MCF 10A (cell line): ENCODE data around the gene RABAC1. TPM values are rescaled to one million over a fixed set of nuclear protein-coding genes. Genes with fewer than 3 reads are reported as not detected.

Experiments
- BruUV-seq: library from RNA; stranded (reverse); fragments of 400-500 nt; replicated peaks from 2 replicates; lab custom pipeline; 2021; lab: Mats Ljungman, UMichigan
- CTCF ChIA-PET: fragments of 300-600 bp; sonication (Branson Sonifier 250); formaldehyde crosslinking; extraction: SDS; loops from one replicate; lab custom pipeline; 2021; ENCODE audit warnings: antibody characterized with exemption, inconsistent platforms; lab: Yijun Ruan, JAX
- POLR2A ChIA-PET: fragments of 300-600, 350-650 bp; sonication (Branson Sonifier 250); formaldehyde crosslinking; extraction: SDS; loops from one replicate; lab custom pipeline; 2020; ENCODE audit warnings: antibody characterized with exemption, inconsistent platforms; lab: Yijun Ruan, JAX
- DNase-seq: peaks from one replicate; pipeline ENCODE4 v3.0.0-alpha.2; 2018; ENCODE audit not compliant: unreplicated experiment
- H3K27ac Mint-ChIP-seq: one replicate; pipeline ENCODE4 v1.8.0; 2022; ENCODE audit warnings: mild to moderate bottlenecking, low read depth, mixed read lengths; ENCODE audit not compliant: unreplicated experiment
- H3K27me3 Mint-ChIP-seq: one replicate; pipeline ENCODE4 v1.8.0; 2022; ENCODE audit warnings: mixed read lengths; ENCODE audit not compliant: insufficient read depth, unreplicated experiment
- H3K36me3 Mint-ChIP-seq: one replicate; pipeline ENCODE4 v1.8.0; 2022; ENCODE audit warnings: mild to moderate bottlenecking, moderate library complexity, mixed read lengths; ENCODE audit not compliant: insufficient read depth, unreplicated experiment
- H3K4me1 Mint-ChIP-seq: one replicate; pipeline ENCODE4 v1.8.0; 2022; ENCODE audit warnings: mixed read lengths; ENCODE audit not compliant: insufficient read depth, unreplicated experiment
- H3K4me3 Mint-ChIP-seq: one replicate; pipeline ENCODE4 v1.8.0; 2022; ENCODE audit warnings: mild to moderate bottlenecking, moderate library complexity, mixed read lengths; ENCODE audit not compliant: unreplicated experiment
- H3K9me3 Mint-ChIP-seq: one replicate; pipeline ENCODE4 v1.8.0; 2022; ENCODE audit warnings: mixed read lengths; ENCODE audit not compliant: unreplicated experiment
- CTCF ChIP-seq: fragments of 200-600 bp; IDR thresholded peaks from one replicate; pipeline ENCODE4 v1.8.0; 2022; ENCODE audit warnings: antibody characterized with exemption, mild to moderate bottlenecking; ENCODE audit not compliant: unreplicated experiment
- intact Hi-C: fragments of 100-400 bp; cut with micrococcal nuclease; formaldehyde crosslinking; loops from 2 replicates; pipeline ENCODE4 v1.14.1; 2022
- total RNA-seq: library from RNA; stranded (reverse); gene quantifications from 2 replicates; pipeline ENCODE4 v1.2.3, GENCODE V29; 2022

Gene RABAC1
- total RNA-seq, 1 experiment from 2014 or later: 75.4 TPM

- POLR2A ChIA-PET: no interaction called here
- no peak for TF ChIP-seq CTCF
- CTCF ChIA-PET: no interaction called here
Observed at GRCh38 chr19:41990028-41990427, 30.9 kb upstream of the RABAC1 start.

GRCh38 chr19:41988947-41989346, 29.8 kb upstream of the RABAC1 start:
- Mint-ChIP-seq H3K4me1 (no peaks in the 10 kb centered on the region), H3K27me3 (peaks cover 20% of the 10 kb centered on the region), H3K4me3 (no peak overlapping the region), H3K9me3 (no peaks in the 10 kb centered on the region), H3K36me3 (no peaks in the 10 kb centered on the region), H3K27ac (no peak overlapping the region)
- no peak for TF ChIP-seq CTCF
- POLR2A ChIA-PET: no interaction called here
- CTCF ChIA-PET: no interaction called here
- BruUV-seq: no TSS peak
- DNase-seq: no peak
- intact Hi-C loops: no loop called here

More at GRCh38 chr19:41990028-41990427, 30.9 kb upstream of the RABAC1 start:
- DNase-seq: no peak
- no TSS peak for BruUV-seq
- H3K9me3 Mint-ChIP-seq: no peaks in the 10 kb centered on the region
- intact Hi-C loops: no loop called here
- H3K27ac Mint-ChIP-seq: no peak overlapping the region
- no peak overlapping the region for H3K4me3 Mint-ChIP-seq
- no peaks in the 10 kb centered on the region for H3K36me3 Mint-ChIP-seq
- no peaks in the 10 kb centered on the region for H3K4me1 Mint-ChIP-seq
- peaks cover 26% of the 10 kb centered on the region for H3K27me3 Mint-ChIP-seq

- ChIA-PET CTCF (interaction anchor here (1.0 kb wide), 1 partner anchor 8 kb away, joined by 3 read pairs; no protein-coding TSS in a partner anchor), POLR2A (no interaction called here)
- H3K4me1 Mint-ChIP-seq: no peaks in the 10 kb centered on the region
- H3K9me3 Mint-ChIP-seq: no peaks in the 10 kb centered on the region
- intact Hi-C loops: no loop called here
- no peak for DNase-seq
- no peaks in the 10 kb centered on the region for H3K36me3 Mint-ChIP-seq
- no peak overlapping the region for H3K27ac Mint-ChIP-seq
- TF ChIP-seq CTCF: no peak
- H3K4me3 Mint-ChIP-seq: no peak overlapping the region
- BruUV-seq: no TSS peak
- peaks cover 4% of the 10 kb centered on the region for H3K27me3 Mint-ChIP-seq
Observed at GRCh38 chr19:41987141-41987860, 28.2 kb upstream of the RABAC1 start.

GRCh38 chr19:41984961-41985360, 25.8 kb upstream of the RABAC1 start:
- Mint-ChIP-seq H3K27ac (no peak overlapping the region), H3K36me3 (no peaks in the 10 kb centered on the region), H3K27me3 (no peaks in the 10 kb centered on the region), H3K4me3 (no peak overlapping the region), H3K4me1 (peaks cover 3% of the 10 kb centered on the region), H3K9me3 (no peaks in the 10 kb centered on the region)
- no peak for TF ChIP-seq CTCF
- no peak for DNase-seq
- ChIA-PET CTCF (no interaction called here), POLR2A (no interaction called here)
- intact Hi-C loops: no loop called here
- BruUV-seq: no TSS peak
